GM18507 (cell line): ENCODE results near the gene SC5D.

ENCODE experiments used
- DNase-seq: peaks from one replicate; pipeline ENCODE4 v3.0.0; 2011; ENCODE audit warnings: low read depth; ENCODE audit not compliant: insufficient read length; ENCODE audit errors: extremely low spot score
- FAIRE-seq: peaks from 2 replicates; lab custom pipeline; 2011; peaks lifted over from hg19 to GRCh38; lab: Jason Lieb, UNC

The SC5D gene

GRCh38 chr11:121291319-121291718, 1.3 kb upstream of the SC5D start:
- DNase-seq: no peak
- FAIRE-seq: no peak

- FAIRE-seq: peak; percentile 44
- no peak for DNase-seq
Measured at GRCh38 chr11:121291896-121292494, 576 bp upstream of the SC5D start.

GRCh38 chr11:121293288-121293594, 670 bp downstream of the SC5D start:
- FAIRE-seq (peak; percentile 18), DNase-seq (no peak)

- DNase-seq (no peak), FAIRE-seq (no peak)
Measured at GRCh38 chr11:121295246-121296029, 2.9 kb downstream of the SC5D start.

- no peak for DNase-seq
- no peak for FAIRE-seq
Measured at GRCh38 chr11:121297872-121298271, 5.3 kb downstream of the SC5D start.

- DNase-seq (no peak), FAIRE-seq (no peak)
Measured at GRCh38 chr11:121298774-121299173, 6.2 kb downstream of the SC5D start.

- FAIRE-seq: no peak
- DNase-seq: no peak
Measured at GRCh38 chr11:121299417-121299816, 6.8 kb downstream of the SC5D start.

GRCh38 chr11:121300313-121300971, 7.9 kb downstream of the SC5D start:
- no peak for DNase-seq
- peak; percentile 58 for FAIRE-seq

- no peak for DNase-seq
- FAIRE-seq: peak; percentile 57
Measured at GRCh38 chr11:121300972-121301699, 8.6 kb downstream of the SC5D start.

GRCh38 chr11:121304759-121305158, 12.2 kb downstream of the SC5D start:
- FAIRE-seq: no peak
- no peak for DNase-seq

- FAIRE-seq (no peak), DNase-seq (no peak)
Measured at GRCh38 chr11:121308816-121309215, 16.2 kb downstream of the SC5D start.

- peak; percentile 92 for FAIRE-seq
- DNase-seq: no peak
Measured at GRCh38 chr11:121309688-121310087, 17.1 kb downstream of the SC5D start.

- DNase-seq (no peak), FAIRE-seq (no peak)
Measured at GRCh38 chr11:121310908-121311307, 18.3 kb downstream of the SC5D start.

GRCh38 chr11:121311373-121311772, 18.8 kb downstream of the SC5D start:
- FAIRE-seq (peak; percentile 70), DNase-seq (no peak)

- FAIRE-seq (no peak), DNase-seq (no peak)
Measured at GRCh38 chr11:121312483-121312882, 19.9 kb downstream of the SC5D start.

GRCh38 chr11:121318848-121319834, 26.6 kb downstream of the SC5D start:
- FAIRE-seq: peak; percentile 90

GRCh38 chr11:121321614-121322243, 29.2 kb downstream of the SC5D start:
- peak; percentile 94 for FAIRE-seq
- no peak for DNase-seq

More at GRCh38 chr11:121318848-121319834, 26.6 kb downstream of the SC5D start:
- no peak for DNase-seq

- DNase-seq (no peak), FAIRE-seq (no peak)
Measured at GRCh38 chr11:121323046-121323607, 30.6 kb downstream of the SC5D start.
